PC-3 (cell line): ENCODE results near the gene ETV7. TPM values are rescaled to one million over a fixed set of nuclear protein-coding genes. Genes with fewer than 3 reads are reported as not detected.

Experiments used
- ATAC-seq: fragments of 200-7000 bp; cut with Tn5 transposase; 2 replicates; pipeline ENCODE4 v1.9.1; 2020; ENCODE audit warnings: mild to moderate bottlenecking, moderate library complexity
- BruUV-seq: library from RNA; stranded (reverse); fragments of 400-500 nt; replicated peaks from 2 replicates; lab custom pipeline; 2021; lab: Mats Ljungman, UMichigan
- CTCF ChIA-PET: fragments of 300-600 bp; sonication (Branson Sonifier 250); formaldehyde crosslinking; loops from one replicate; lab custom pipeline; 2022; ENCODE audit warnings: antibody characterized with exemption; lab: Charles Lee
- POLR2A ChIA-PET: fragments of 300-600 bp; sonication (Branson Sonifier 250); formaldehyde crosslinking; loops from one replicate; lab custom pipeline; 2022; ENCODE audit warnings: antibody characterized with exemption; ENCODE audit not compliant: unreplicated experiment; lab: Charles Lee
- DNase-seq: peaks from one replicate; pipeline ENCODE4 v3.0.0-alpha.2; 2015
- H2AFZ ChIP-seq: fragments of 300-600 bp; sonication (generic); 2 replicates; pipeline ENCODE4 v1.6.0; 2016; ENCODE audit warnings: antibody characterized with exemption, low read length
- H3F3A ChIP-seq: fragments of 300-600 bp; sonication (generic); one replicate; pipeline ENCODE4 v1.6.0; 2017; ENCODE audit warnings: antibody characterized with exemption, low read length, control low read depth, mild to moderate bottlenecking; ENCODE audit not compliant: unreplicated experiment
- H3K27ac ChIP-seq: fragments of 300-600 bp; sonication (generic); 2 replicates; pipeline ENCODE4 v1.5.1; 2016; ENCODE audit warnings: mild to moderate bottlenecking, low read length
- H3K27me3 ChIP-seq: fragments of 300-600 bp; sonication (generic); 2 replicates; pipeline ENCODE4 v1.6.1; 2016; ENCODE audit warnings: low read length, mixed read lengths
- H3K36me3 ChIP-seq: fragments of 300-600 bp; sonication (generic); 2 replicates; pipeline ENCODE4 v1.6.1; 2016; ENCODE audit warnings: low read depth, mixed run types, low read length, mixed read lengths
- H3K4me1 ChIP-seq: fragments of 300-600 bp; sonication (generic); 2 replicates; pipeline ENCODE4 v1.5.1; 2016; ENCODE audit warnings: low read length; ENCODE audit not compliant: insufficient read depth
- H3K4me2 ChIP-seq: fragments of 300-600 bp; sonication (generic); 2 replicates; pipeline ENCODE4 v1.6.0; 2016; ENCODE audit warnings: low read length
- H3K4me3 ChIP-seq: fragments of 300-600 bp; sonication (generic); 2 replicates; pipeline ENCODE4 v1.5.1; 2016; ENCODE audit warnings: mild to moderate bottlenecking, low read length, mixed read lengths
- H3K79me2 ChIP-seq: fragments of 300-600 bp; sonication (generic); 2 replicates; pipeline ENCODE4 v1.6.1; 2017; ENCODE audit warnings: low read length, mixed read lengths
- H3K9ac ChIP-seq: fragments of 300-600 bp; sonication (generic); 2 replicates; pipeline ENCODE4 v1.6.0; 2016; ENCODE audit warnings: mild to moderate bottlenecking, low read length
- H3K9me2 ChIP-seq: fragments of 300-600 bp; sonication (generic); replicated peaks from 2 replicates; pipeline ENCODE4 v1.6.1; 2016; ENCODE audit warnings: mixed run types, low read length, mixed read lengths
- H3K9me3 ChIP-seq: fragments of 300-600 bp; sonication (generic); 2 replicates; pipeline ENCODE4 v1.6.1; 2016; ENCODE audit warnings: low read length, mixed read lengths
- H4K20me1 ChIP-seq: fragments of 300-600 bp; sonication (generic); 2 replicates; pipeline ENCODE4 v1.6.1; 2016; ENCODE audit warnings: low read length, mixed read lengths
- EZH2 ChIP-seq: fragments of 300-600 bp; sonication (generic); IDR thresholded peaks from one replicate; pipeline ENCODE4 v1.6.1; 2017; ENCODE audit warnings: antibody characterized with exemption, mild to moderate bottlenecking, low read length; ENCODE audit not compliant: unreplicated experiment
- EZH2phosphoT487 ChIP-seq: fragments of 300-600 bp; sonication (generic); IDR thresholded peaks from 2 replicates; pipeline ENCODE4 v1.6.1; 2018; ENCODE audit warnings: mild to moderate bottlenecking, antibody characterized with exemption, low read length, borderline replicate concordance
- intact Hi-C: fragments of 100-400 bp; cut with micrococcal nuclease; formaldehyde crosslinking; loops from 2 replicates; pipeline ENCODE4 v1.9.0; 2023
- total RNA-seq: library from RNA; depleted of rRNA; stranded (reverse); fragments of >200 nt; gene quantifications from 2 replicates; pipeline ENCODE4 v1.2.3, GENCODE V29; 2014
- TF ChIP-seq, protein P1 (sequence below): fragments of 300-600 bp; sonication (generic); conservative IDR thresholded peaks from 2 replicates; pipeline ENCODE4 v1.5.1; 2017; ENCODE audit warnings: antibody characterized with exemption, low read depth, mild to moderate bottlenecking, low read length

The ETV7 gene
- total RNA-seq, 1 experiment from 2014 or later: not detected

DNA sequence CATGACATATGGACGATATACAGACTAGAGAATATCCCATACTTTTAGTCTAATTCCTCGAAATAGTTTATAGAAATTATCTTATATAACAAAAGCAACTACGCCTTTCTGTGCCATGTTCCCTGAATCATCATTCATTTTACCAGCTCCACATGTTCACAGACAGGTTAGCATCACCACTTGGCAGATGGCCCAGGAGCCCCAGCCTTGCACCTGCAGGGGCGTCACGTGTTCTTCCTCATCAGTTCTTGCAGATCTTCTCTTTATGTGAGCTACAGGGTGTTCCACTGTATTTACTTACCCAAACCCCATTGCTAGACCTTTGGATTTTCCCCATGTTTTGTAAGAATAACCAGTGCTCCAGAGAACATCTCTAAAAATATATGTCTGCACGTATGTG lies 38.2 kb downstream of the ETV7 start:
- BruUV-seq: no TSS peak
- Histone ChIP-seq H3K9me3 (no peaks in the 10 kb centered on the region), H3F3A (no peaks in the 10 kb centered on the region), H4K20me1 (no peaks in the 10 kb centered on the region), H3K4me3 (no peak overlapping the region), H3K9ac (no peak overlapping the region), H3K4me2 (no peak overlapping the region), H2AFZ (no peak overlapping the region), H3K27me3 (no peaks in the 10 kb centered on the region), H3K36me3 (no peaks in the 10 kb centered on the region), H3K4me1 (no peaks in the 10 kb centered on the region), H3K79me2 (no peaks in the 10 kb centered on the region), H3K9me2 (no peaks in the 10 kb centered on the region), H3K27ac (no peak overlapping the region)
- ChIA-PET POLR2A (no interaction called here), CTCF (interaction anchor here (0.6 kb wide), 1 partner anchor 8 kb away, joined by 3 read pairs; no protein-coding TSS in a partner anchor)
- DNase-seq (peak; percentile 50), ATAC-seq (no peak)
- TF ChIP-seq EZH2phosphoT487 (no peak), EZH2 (no peak)
- intact Hi-C loops: no loop called here

DNA sequence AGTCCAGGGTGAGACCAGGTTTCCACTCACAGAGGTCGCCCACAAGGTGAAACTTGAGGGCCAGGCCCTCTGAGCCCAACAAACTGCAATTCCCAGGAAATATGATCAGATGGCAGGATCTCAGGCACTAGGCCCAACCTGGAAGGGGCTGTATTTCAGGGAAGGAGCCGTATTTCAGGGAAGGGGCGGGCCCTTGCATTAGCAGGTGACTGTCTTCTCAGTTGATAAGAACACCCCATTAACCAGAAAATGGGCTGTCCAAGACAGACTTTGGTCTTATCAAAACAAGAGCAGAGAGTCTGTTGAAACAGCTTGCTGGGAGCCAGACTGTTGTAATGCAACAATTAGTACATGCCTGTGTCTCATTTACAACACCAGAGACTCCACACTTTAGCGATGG lies 39.8 kb downstream of the ETV7 start:
- TF ChIP-seq EZH2phosphoT487 (no peak), EZH2 (no peak)
- TF ChIP-seq, protein P1, sequence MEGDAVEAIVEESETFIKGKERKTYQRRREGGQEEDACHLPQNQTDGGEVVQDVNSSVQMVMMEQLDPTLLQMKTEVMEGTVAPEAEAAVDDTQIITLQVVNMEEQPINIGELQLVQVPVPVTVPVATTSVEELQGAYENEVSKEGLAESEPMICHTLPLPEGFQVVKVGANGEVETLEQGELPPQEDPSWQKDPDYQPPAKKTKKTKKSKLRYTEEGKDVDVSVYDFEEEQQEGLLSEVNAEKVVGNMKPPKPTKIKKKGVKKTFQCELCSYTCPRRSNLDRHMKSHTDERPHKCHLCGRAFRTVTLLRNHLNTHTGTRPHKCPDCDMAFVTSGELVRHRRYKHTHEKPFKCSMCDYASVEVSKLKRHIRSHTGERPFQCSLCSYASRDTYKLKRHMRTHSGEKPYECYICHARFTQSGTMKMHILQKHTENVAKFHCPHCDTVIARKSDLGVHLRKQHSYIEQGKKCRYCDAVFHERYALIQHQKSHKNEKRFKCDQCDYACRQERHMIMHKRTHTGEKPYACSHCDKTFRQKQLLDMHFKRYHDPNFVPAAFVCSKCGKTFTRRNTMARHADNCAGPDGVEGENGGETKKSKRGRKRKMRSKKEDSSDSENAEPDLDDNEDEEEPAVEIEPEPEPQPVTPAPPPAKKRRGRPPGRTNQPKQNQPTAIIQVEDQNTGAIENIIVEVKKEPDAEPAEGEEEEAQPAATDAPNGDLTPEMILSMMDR: no peak
- Histone ChIP-seq H3K9me2 (no peaks in the 10 kb centered on the region), H3K36me3 (no peaks in the 10 kb centered on the region), H3K9me3 (no peaks in the 10 kb centered on the region), H3K9ac (no peak overlapping the region), H3K27ac (no peak overlapping the region), H3K27me3 (no peaks in the 10 kb centered on the region), H2AFZ (no peak overlapping the region), H3K4me3 (no peak overlapping the region), H3F3A (no peaks in the 10 kb centered on the region), H3K79me2 (no peaks in the 10 kb centered on the region), H4K20me1 (no peaks in the 10 kb centered on the region), H3K4me1 (no peaks in the 10 kb centered on the region), H3K4me2 (no peak overlapping the region)
- ChIA-PET POLR2A (no interaction called here), CTCF (no interaction called here)
- intact Hi-C loops: no loop called here
- DNase-seq (no peak), ATAC-seq (no peak)
- no TSS peak for BruUV-seq

DNA sequence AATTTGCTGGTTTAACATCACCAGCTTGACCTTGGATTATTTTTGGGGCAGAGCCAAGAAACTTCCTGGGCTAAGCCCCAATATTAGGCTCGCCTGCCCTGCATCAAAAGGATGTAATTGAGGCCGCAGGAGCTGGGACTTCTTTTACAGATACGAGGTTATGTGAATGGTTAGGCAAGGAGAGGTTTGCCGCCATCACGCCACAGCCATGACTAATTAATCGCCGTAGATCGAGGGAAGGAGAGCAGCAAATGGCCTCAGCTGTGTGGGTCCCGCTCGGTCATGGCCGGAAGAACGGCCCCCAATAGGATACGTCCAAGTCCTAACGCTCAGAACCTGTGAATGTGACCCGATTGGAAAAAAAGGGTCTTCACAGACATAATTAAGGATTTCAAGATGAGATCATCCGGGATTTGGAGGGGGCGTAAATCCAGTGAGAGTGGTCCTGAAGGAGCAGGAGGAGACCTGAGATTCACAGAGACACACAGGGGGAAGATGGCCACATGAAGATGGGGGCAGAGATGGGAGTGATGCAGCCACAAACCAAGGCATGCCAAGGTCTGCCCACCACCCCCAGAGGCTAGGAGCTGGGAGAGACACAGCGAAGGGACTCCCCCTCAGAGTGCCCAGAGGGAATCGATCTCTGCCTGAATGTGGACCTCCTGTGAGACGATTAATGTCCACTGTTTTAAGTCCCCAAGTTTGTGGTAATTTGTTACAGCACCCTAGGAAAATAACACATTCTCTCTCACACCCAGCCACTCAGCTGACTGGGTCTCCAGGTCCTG lies 40.8 kb downstream of the ETV7 start:
- Histone ChIP-seq H3K27ac (no peak overlapping the region), H3K4me3 (no peak overlapping the region), H3K9me2 (no peaks in the 10 kb centered on the region), H3K4me2 (no peak overlapping the region), H3K36me3 (no peaks in the 10 kb centered on the region), H3K27me3 (no peaks in the 10 kb centered on the region), H2AFZ (no peak overlapping the region), H4K20me1 (no peaks in the 10 kb centered on the region), H3F3A (no peaks in the 10 kb centered on the region), H3K9ac (no peak overlapping the region), H3K9me3 (no peaks in the 10 kb centered on the region), H3K4me1 (no peaks in the 10 kb centered on the region), H3K79me2 (no peaks in the 10 kb centered on the region)
- ChIA-PET POLR2A (no interaction called here), CTCF (no interaction called here)
- DNase-seq (no peak), ATAC-seq (no peak)
- BruUV-seq: no TSS peak
- intact Hi-C loops: no loop called here
- no peak for TF ChIP-seq EZH2
- no peak for TF ChIP-seq EZH2phosphoT487
